Stimulated activated naive CD4-positive, alpha-beta T cell treated with Interleukin-2 at 50 U/mL for 16 hours (primary cell): ENCODE results near the gene TMCC2.

ENCODE experiments used
- DNase-seq: peaks from one replicate; lab custom pipeline; 2025; lab: John Stamatoyannopoulos, UW

TMCC2 gene

DNA sequence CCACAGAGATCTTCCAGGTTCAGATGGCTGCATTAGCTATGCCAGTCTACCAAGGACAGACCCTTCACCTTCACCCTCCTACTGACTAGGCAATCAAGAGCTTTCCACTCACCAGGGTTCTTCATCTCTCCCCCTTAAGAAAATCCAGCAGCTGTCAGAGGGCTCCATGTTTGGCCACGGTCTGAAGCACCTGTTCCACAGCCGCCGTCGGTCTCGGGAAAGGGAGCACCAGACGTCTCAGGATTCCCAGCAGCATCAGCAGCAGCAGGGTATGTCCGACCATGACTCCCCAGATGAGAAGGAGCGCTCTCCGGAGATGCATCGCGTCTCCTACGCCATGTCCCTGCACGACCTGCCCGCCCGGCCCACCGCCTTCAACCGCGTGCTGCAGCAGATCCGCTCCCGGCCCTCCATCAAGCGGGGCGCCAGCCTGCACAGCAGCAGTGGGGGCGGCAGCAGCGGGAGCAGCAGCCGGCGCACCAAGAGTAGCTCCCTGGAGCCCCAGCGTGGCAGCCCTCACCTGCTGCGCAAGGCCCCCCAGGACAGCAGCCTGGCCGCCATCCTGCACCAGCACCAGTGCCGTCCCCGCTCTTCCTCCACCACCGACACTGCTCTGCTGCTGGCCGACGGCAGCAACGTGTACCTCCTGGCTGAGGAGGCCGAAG is 13.8 kb downstream of the TMCC2 start:
- no peak for DNase-seq

DNA sequence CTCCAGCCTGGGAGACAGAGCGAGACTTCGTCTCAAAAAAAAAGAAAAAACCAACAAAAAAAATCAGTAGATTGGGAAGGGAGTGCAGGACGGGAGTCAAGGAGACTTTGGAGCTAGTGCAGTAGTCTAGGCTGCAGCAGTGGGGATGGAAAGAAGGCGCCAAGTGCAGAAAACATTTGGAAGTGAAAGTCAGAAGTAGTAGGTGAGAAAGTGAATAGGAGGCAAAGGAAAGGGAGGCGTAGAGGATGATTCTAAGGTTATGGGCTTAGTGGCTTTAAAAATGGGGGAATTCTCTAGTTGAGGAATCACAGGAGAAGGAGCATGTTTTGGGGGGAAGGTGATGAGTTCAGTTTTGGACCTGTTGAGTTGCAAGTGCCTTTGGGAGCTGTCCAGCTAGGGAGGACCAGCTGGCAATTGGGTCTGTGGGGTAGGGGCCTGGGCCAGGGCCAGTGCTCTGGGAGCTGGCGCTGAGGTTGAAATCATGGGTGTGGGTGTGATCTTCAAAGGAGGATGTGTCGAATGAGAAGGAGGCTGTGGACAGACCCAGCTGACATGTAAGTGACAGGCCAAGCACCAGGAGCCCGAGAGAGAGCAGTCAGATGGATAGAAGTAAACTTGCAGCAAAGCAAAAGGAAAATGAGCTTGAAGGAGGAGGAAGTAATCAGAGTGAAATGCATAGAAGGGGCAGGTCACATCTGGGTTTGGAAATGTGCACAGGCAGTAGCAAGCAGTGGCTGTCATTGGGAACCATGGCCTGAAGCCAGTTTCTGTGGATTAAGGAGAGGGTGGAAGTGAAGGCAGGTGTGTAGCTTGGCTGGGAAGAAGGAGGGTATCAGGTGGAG is 15.8 kb downstream of the TMCC2 start:
- DNase-seq = no peak

DNA sequence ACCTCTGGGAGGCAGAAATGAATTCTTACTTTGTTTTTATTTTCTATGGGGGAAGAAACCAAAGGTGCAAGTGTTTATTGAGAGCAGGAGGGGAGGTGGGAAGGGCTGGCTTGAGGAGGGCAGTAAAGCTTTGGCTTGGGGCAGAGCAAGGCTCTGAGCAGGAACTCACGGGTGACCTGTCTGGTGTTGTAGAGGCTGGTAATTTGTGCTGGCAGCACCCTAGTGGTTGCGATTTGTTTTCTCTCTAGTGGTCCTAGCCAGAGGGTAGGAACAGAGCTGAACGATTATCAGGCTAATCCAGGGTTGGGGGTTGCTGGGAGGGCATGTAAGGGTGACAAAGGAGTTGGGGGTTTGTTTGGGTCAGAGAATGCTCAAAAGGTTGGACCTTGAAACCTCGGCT is 16.6 kb downstream of the TMCC2 start:
- no peak for DNase-seq

DNA sequence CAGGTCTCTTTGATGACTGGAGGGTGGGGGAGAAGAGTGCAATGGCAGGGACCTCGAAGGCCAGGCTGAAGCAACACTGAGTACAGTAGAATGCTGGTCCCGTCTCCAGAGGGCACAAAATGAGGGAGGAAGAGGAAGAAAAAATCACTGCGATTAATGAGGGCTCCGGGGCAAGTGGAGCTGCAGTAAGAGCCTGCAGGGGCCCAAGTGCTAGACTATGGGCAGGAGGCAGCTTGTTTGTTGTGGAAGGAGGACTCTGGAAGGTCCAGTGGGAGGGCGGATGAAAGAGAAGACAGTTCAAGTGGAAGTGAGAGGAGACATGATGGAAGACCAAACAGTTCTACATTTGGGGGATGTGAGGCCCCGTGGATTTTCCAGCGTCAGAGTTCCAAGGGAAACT is 17.4 kb downstream of the TMCC2 start:
- DNase-seq = no peak

DNA sequence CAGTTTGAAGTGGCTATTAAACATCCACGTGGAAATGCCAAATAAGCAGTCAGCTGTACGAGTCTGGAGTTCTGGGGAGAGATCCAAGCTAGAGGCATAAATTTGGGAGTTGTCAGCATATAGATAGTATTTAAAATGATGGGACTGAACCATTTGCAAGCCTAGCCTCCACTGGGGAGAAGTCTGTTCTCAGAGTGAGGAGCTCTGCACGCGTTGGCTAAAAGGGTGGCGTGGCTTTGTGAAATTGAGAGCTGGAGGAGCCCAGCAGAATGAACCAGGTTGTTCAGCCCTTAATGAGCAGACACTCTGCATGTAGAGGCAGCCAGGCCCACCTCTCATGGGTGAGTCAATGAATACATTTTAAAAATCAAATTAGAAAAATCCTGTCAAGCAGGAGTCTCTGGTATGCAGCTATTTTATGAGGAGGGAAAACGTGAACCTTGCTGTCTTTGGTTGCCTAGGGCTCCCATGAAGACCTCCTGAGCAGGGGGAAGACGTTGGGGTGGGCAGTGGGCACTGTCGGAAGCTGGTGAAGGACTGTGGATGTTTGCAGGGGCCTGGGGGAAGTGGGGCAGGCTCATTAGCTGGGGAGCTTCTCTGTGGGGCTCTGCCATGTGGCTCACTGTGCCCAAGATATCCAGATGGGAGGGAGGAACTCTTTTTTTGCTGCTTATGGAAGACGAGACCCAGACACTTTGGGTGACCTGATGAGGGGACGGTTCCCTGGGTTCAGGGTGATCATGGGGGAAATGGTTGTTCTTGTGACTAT is 18.8 kb downstream of the TMCC2 start:
- DNase-seq = no peak

DNA sequence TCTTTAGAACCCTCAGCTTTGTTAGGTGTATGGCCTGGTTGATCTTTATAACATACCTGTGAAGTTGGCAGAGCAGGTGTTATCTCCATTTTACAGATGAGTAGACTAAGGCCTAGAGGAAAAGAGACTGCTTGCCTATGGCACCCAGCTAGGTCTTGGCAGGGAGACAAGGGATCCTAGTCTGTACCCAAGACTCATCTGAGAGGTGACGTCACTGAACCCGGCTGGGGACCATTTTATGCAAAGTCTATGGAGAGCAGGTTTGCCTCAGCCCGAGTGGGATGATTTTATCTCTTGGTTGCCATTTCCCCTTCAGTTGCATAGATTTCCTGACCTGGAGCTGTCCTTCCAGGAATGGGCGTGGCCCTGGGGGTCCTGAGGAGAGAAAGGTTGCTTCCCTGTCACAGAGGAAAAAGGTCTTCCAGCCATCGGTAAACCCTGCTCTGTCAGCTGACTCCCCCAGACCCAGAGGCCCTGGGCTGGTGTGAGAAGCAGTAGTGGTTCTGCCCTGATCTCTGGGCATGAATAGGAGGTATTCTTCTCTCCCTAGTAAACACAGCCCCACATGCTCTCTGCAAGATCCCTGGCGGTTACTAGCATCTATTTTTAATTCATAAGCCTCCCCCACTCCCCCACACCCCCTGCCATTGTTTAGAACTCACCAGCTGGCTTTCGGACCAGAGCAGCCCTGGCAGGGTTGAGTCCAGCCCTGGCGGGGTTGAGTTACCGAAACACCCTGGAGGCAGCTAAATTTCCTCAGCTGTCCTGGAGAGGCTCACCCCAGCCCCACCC is 19.6 kb downstream of the TMCC2 start:
- no peak for DNase-seq

DNA sequence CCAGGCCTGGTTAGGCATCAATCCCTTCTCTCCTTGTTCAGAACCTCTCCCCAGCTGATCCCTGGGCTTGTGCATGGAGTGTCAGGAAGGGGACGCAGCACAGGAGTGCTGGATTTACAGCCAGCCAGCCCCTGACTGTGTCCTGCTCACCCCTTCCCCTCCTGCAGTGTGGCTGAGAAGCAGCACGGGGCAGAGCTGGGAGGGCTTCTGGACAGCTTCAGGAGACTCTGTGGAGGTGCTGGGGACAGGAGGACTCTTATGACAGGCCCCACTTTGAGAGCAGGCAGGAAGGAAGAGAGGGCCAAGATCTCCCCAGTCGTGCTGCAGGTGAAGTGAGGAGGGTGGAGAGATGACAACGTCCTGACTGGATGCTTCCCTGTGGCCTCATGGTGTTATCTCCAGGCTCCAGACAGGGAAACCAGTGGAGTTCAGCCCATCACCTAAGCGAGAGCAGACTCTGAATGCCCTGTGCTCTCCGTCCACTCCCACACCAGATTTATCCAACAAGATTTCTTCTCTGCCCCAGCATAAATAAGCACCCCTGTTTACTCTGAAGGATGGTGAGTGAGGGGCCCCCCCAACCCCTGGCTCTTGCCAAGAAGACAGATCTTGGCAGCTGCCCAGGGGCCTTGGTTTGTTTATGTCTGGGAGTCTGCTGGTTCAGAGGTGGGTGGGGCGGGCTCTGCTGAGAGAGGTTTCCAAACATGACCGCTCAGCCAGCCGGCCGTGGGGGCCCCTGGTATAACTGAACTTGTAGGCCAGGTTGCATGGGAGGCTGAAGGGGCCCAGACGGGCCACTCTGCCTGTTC is 21.3 kb downstream of the TMCC2 start:
- DNase-seq = no peak

DNA sequence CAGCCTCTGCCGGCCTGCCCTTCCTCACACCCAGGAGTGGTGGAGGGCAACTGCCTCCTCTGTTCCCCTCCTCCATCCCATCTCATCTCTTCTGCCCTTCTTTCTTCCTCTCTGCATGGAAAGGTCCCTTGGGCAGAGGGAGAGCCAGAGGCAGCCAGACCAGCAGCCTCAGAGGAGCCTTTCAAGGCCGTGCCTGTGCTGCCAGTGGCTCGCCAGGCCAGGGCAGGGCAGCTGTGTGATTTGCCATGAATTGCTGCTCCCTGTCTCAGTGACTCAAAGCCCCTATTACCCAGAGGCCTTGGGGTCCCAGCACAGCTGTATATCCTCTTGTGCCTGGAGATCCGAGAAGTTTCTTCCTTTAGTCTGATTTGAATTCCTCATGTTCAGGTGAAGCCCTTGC is 21.9 kb downstream of the TMCC2 start:
- no peak for DNase-seq

DNA sequence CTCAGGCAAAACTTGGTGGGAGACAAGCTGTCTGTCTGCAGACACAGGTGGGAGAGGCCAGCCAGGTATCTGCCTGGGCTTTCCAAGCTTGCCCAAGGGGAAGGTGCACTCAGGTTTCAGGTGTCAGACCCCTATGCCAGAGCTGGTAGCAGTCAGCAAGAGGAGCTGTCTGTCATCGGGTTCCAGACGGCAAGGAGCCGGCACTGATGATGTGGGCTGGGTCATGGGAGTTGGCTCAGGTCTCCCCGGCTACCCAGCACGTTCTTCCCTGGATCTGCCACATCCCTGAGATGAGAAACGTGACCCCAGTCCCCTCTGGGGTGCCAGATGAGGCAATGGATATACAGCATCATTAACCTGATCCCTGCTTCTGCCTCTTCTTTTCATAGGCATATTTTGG is 23.0 kb downstream of the TMCC2 start:
- no peak for DNase-seq

DNA sequence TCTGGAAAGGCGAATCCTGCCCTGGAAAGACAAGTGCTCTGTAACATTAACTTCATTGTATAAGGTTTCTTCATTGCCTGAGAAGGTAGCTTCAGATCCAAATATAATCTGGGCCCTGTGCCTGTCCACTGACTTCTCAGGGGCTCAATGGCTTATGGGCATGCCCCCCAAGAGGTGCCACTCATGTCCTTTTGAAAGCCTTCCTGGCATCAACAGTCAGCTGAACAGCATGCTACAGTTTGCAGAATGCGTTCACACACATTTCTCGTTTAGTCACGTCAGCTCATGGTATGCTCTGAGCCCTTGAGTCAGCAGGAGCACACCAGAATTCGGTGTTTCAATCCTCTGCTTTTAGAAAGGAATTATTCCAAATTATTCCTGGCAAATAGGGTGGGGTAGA is 23.8 kb downstream of the TMCC2 start:
- DNase-seq = no peak

DNA sequence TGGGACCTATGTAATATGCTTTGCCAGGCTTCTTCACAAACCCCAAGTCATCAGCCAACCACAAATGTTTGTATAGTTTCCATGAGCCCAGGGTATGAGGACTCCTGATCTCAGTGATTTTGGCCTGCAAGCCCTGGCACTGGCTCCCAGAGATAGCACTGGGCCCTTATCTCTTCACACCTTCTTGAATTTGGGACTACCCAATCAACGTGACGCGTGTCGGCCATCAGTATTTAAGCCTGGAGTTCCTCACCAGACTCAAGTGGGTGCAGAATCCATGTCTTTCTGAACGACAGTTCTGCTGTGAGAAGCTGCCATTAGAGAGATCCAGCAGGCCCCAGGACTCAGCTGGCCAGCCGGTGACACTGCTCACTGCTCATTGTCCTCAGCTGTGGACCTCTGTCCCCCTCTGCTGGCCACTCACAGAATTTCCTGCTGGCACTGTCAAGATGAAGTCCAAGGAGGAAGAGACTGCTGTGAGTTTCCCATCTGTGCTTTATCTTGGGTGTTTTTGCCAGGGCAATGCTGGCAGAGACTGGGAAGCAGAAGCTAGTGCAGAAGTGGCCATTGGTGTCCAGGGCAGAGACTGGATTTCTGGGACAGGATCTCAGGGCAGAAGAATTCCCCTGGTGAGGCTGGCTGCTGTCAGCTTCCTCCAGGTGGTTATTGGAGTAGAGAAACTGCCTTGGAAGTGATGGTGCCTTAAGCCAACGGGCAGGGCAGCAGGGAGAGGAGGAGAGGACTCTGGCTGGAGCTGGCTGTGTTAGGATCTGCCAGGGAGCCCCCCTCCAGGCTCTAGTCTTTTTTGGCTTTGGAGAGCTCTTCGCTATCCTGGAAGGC is 28.4 kb downstream of the TMCC2 start:
- peak; percentile 78 for DNase-seq

DNA sequence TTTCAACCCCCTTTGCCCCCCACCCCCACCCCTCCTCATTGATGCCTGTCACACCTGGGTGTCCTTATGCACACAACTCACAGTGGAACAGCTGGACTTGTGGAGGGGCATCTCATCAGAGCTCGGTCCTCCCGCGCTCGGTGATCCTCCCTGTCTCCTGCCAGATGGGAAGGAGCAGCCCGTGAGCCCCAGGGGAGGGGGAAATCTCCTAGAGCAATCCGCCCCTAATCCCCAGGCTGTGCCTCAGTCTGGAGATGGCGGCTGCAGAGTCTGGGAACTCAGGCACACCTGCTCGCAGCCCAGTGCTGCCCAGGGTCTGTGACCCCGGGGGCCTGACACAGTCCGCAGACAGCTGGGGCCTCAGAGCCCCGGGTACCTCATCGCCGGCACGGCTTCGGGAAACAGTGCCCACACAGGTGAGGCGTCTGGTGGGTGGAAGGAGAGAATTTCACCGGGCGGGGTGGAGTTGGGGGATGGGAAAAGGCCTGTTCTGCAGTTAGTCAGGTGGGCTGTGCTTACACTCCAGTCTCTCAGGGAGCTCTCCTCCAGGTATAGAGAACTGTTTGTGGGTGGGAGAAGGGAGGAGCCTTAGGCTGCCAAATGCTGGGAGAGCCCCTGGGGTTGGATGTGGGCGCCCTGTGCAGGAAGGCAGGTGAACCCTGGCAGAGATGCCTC is 29.3 kb downstream of the TMCC2 start:
- no peak for DNase-seq

DNA sequence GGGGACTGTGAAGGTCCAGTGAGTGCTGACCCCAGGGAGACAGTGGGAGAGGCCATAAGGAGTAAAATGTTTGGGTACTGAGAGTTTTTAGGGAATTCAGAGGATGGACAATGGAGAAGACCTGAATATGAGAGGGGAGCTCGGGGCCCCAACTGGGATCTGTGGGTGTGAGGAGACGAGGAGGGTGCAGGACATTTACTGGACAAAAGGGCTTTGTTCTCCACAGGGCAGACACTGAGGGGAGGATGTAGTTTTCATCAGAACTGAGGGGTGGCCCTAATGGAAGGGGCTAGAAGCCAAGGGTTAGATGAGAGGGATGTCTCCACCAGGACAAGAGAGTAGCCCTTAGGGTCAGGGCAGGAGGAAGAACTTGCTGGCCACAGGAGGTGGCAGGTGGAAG is 30.0 kb downstream of the TMCC2 start:
- no peak for DNase-seq

DNA sequence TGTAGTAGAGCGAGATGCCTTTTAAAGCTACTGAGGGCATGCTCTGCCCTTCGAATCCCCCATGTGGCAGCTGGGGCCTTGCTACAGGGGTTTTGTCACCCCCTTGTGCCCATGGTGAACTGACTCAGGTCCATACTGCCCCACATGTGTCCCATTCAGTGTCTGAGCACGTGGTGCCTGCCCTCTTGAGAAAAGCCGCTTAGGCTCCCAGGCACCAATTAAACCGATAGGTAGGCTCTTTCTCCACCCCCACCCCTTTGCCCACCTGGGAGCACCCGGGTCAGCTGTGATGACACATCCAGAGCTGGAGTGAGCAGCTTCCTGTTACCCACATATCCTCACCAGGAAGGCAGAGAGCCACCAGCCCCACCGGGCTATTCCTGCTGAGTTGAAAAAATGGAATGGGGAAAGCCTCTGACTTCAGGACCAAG is 30.5 kb downstream of the TMCC2 start:
- DNase-seq = no peak

DNA sequence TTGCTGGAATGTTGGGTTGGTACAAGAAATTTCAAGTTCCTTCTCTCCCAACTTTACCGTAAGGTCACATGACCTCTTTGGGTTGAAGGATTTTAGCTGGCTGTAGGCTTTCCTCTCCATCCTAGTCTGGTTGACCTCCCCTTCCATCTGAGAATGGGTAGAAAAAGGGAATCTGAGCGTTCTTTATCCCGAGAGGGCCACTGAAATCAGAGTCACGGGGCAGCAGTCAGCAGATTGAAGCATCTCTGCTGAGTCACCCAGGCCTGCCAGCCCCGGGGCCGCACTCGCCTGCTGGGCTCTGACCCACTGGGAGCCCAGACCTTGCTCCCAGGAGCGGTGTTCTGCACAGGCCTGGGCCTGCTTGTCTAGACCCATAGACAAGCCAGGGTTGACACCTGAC is 31.0 kb downstream of the TMCC2 start:
- no peak for DNase-seq

DNA sequence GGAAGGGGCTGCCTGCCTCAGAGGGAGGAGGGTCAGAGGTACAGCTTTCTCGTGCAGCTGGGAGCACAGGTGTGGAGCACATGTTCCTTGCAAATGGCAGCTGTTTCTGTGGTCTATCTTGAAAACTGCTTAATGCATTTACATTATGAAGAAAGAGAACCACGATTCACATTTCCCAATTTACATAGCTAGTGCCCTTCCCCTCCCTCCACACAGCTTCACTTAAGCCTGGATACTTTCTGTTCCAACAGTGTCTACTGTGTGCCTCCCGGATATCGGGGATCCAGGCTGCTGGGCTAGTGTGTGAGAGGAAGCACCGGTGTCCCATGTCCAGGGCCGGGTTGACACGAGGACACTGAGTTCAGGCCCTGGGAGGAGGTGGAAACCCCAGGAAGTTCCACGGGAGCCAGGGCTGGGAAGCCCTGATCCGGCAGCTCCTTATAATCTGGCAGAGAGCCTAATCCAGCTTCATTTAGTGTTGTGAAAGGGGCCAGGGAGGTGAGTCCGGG is 31.6 kb downstream of the TMCC2 start:
- DNase-seq = no peak

DNA sequence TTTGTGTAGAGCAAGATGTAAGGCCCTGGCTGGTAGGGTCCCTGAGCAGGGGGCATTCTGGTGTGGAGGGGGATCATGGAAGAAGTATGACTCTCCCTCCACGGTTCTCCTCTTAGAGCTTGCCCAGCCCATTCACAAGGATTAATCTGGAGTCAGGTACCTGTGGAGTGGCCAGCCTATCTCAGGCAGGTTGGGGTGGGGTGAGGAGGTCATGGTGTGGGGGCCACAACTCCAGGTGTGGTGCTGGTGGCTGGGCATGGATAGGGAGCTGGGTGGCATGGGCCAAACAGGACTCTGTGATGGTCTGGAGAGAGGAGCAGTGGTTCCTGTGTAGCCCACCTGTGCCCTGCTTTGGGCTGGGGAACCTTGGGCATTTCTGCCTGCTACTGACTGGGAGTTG is 32.3 kb downstream of the TMCC2 start:
- no peak for DNase-seq

DNA sequence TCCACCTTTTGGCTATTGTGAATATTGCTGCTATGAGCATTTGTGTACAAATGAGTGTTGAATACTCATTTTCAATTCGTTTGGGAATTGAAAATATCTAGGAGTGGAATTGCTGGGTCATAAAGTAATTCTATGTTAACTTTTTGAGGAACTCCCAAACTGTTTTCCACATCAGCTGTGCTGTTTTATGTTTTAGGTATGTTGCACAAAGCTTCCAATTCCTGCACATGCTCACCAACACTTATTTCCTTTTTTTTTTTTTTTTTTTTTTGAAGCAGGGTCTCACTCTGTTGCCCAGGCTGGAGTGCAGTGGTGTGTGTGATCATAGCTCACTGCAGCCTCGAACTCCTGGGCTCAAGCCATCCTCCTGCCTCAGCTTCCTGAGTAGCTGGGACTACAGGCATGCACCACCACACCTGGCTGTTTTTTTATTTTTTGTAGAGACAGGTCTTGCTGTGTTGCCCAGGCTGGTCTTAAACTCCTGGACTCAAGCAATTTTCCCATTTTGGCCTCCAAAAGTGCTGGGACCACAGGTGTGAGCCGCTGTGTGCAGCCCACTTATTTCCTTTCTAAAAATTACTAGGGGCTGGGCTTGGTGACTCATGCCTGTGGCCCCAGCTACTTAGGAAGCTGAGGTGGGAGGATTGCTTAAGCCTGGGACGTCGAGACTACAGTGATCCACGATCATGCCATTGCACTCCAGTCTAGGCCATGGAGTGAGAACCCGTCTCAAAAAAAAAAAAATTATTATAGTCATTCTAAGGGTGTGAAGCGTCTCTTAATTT is 33.4 kb downstream of the TMCC2 start:
- no peak for DNase-seq
